MM.1S (cell line): ENCODE data around the gene PAOX.

Experiments used
- DNase-seq: peaks from one replicate; pipeline ENCODE4 v3.0.0-alpha.2; 2015
- H2AFZ ChIP-seq: fragments of 300-600 bp; sonication (generic); 2 replicates; pipeline ENCODE4 v1.6.0; 2016; ENCODE audit warnings: antibody characterized with exemption, low read length
- H3F3A ChIP-seq: fragments of 300-600 bp; sonication (generic); 2 replicates; pipeline ENCODE4 v1.6.1; 2016; ENCODE audit warnings: mild to moderate bottlenecking, antibody characterized with exemption, low read length, moderate library complexity, mixed read lengths; ENCODE audit not compliant: insufficient read depth
- H3K27ac ChIP-seq: fragments of 300-600 bp; sonication (generic); 2 replicates; pipeline ENCODE4 v1.5.1; 2016; ENCODE audit warnings: mild to moderate bottlenecking, low read length
- H3K27me3 ChIP-seq: fragments of 300-600 bp; sonication (generic); replicated peaks from 2 replicates; pipeline ENCODE4 v1.6.0; 2016; ENCODE audit warnings: low read length; ENCODE audit not compliant: insufficient read depth
- H3K36me3 ChIP-seq: fragments of 300-600 bp; sonication (generic); replicated peaks from 2 replicates; pipeline ENCODE4 v1.6.1; 2016; ENCODE audit warnings: mild to moderate bottlenecking, low read length, mixed read lengths; ENCODE audit not compliant: insufficient read depth
- H3K4me1 ChIP-seq: fragments of 300-600 bp; sonication (generic); 2 replicates; pipeline ENCODE4 v1.6.1; 2016; ENCODE audit warnings: low read length, mixed read lengths
- H3K4me2 ChIP-seq: fragments of 300-600 bp; sonication (generic); 2 replicates; pipeline ENCODE4 v1.6.0; 2016; ENCODE audit warnings: low read depth, low read length
- H3K4me3 ChIP-seq: fragments of 300-600 bp; sonication (generic); 2 replicates; pipeline ENCODE4 v1.5.1; 2016; ENCODE audit warnings: low read length, mixed read lengths
- H3K79me2 ChIP-seq: fragments of 300-600 bp; sonication (generic); 2 replicates; pipeline ENCODE4 v1.6.1; 2016; ENCODE audit warnings: mixed run types, low read length, mixed read lengths
- H3K9ac ChIP-seq: fragments of 300-600 bp; sonication (generic); 2 replicates; pipeline ENCODE4 v1.6.1; 2016; ENCODE audit warnings: low read length, mixed read lengths
- H3K9me2 ChIP-seq: fragments of 300-600 bp; sonication (generic); replicated peaks from 2 replicates; pipeline ENCODE4 v1.6.1; 2016; ENCODE audit warnings: mild to moderate bottlenecking, low read length, mixed read lengths; ENCODE audit not compliant: insufficient read depth
- H3K9me3 ChIP-seq: fragments of 300-600 bp; sonication (generic); replicated peaks from 2 replicates; pipeline ENCODE4 v1.6.1; 2016; ENCODE audit warnings: mild to moderate bottlenecking, low read length, mixed read lengths; ENCODE audit not compliant: insufficient read depth
- H4K20me1 ChIP-seq: fragments of 300-600 bp; sonication (generic); 2 replicates; pipeline ENCODE4 v1.6.1; 2016; ENCODE audit warnings: mild to moderate bottlenecking, low read length, moderate library complexity, mixed read lengths; ENCODE audit not compliant: insufficient read depth
- EZH2 ChIP-seq: fragments of 300-600 bp; sonication (generic); optimal IDR thresholded peaks from 2 replicates; pipeline ENCODE3; 2017; ENCODE audit warnings: low read depth, mild to moderate bottlenecking, antibody characterized with exemption, low read length, mixed read lengths
- EZH2phosphoT487 ChIP-seq: fragments of 300-600 bp; sonication (generic); IDR thresholded peaks from 2 replicates; pipeline ENCODE4 v1.6.1; 2018; ENCODE audit warnings: antibody characterized with exemption, low read length
- TF ChIP-seq, protein P1 (sequence below): fragments of 300-600 bp; sonication (generic); IDR thresholded peaks from 2 replicates; pipeline ENCODE4 v1.5.1; 2016; ENCODE audit warnings: antibody characterized with exemption, low read length, mixed read lengths

The PAOX gene

GRCh38 chr10:133362846-133363245 is 16.2 kb upstream of the PAOX start:
- Histone ChIP-seq H3K27me3 (peaks cover 4% of the 10 kb centered on the region; the same call in 1 of the 2 replicates), H3K36me3 (no peaks in the 10 kb centered on the region)

GRCh38 chr10:133364645-133365431 is 14.2 kb upstream of the PAOX start:
- Histone ChIP-seq H3K9me2 (no peaks in the 10 kb centered on the region), H3K9ac (no peak overlapping the region), H4K20me1 (no peaks in the 10 kb centered on the region), H3K4me1 (no peaks in the 10 kb centered on the region), H2AFZ (no peak overlapping the region), H3K4me3 (no peak overlapping the region), H3F3A (no peaks in the 10 kb centered on the region), H3K4me2 (no peak overlapping the region), H3K27ac (no peak overlapping the region), H3K36me3 (no peaks in the 10 kb centered on the region), H3K9me3 (no peaks in the 10 kb centered on the region), H3K79me2 (no peaks in the 10 kb centered on the region), H3K27me3 (peaks cover 4% of the 10 kb centered on the region; the same call in 1 of the 2 replicates)
- TF ChIP-seq EZH2, result no peak
- DNase-seq, result no peak

More at GRCh38 chr10:133362846-133363245, 16.2 kb upstream of the PAOX start:
- H3K79me2 ChIP-seq, result no peaks in the 10 kb centered on the region
- H3K9me3 ChIP-seq, result no peaks in the 10 kb centered on the region
- no peak overlapping the region for H3K27ac ChIP-seq
- no peak overlapping the region for H3K4me3 ChIP-seq
- H3K4me1 ChIP-seq, result no peaks in the 10 kb centered on the region
- H4K20me1 ChIP-seq, result no peaks in the 10 kb centered on the region
- no peaks in the 10 kb centered on the region for H3K9me2 ChIP-seq
- H2AFZ ChIP-seq, result no peak overlapping the region
- no peak overlapping the region for H3K4me2 ChIP-seq
- no peak for DNase-seq
- no peaks in the 10 kb centered on the region for H3F3A ChIP-seq
- TF ChIP-seq, protein P1, sequence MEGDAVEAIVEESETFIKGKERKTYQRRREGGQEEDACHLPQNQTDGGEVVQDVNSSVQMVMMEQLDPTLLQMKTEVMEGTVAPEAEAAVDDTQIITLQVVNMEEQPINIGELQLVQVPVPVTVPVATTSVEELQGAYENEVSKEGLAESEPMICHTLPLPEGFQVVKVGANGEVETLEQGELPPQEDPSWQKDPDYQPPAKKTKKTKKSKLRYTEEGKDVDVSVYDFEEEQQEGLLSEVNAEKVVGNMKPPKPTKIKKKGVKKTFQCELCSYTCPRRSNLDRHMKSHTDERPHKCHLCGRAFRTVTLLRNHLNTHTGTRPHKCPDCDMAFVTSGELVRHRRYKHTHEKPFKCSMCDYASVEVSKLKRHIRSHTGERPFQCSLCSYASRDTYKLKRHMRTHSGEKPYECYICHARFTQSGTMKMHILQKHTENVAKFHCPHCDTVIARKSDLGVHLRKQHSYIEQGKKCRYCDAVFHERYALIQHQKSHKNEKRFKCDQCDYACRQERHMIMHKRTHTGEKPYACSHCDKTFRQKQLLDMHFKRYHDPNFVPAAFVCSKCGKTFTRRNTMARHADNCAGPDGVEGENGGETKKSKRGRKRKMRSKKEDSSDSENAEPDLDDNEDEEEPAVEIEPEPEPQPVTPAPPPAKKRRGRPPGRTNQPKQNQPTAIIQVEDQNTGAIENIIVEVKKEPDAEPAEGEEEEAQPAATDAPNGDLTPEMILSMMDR, result no peak
- TF ChIP-seq EZH2, result no peak
- no peak for TF ChIP-seq EZH2phosphoT487
- H3K9ac ChIP-seq, result no peak overlapping the region

DNA sequence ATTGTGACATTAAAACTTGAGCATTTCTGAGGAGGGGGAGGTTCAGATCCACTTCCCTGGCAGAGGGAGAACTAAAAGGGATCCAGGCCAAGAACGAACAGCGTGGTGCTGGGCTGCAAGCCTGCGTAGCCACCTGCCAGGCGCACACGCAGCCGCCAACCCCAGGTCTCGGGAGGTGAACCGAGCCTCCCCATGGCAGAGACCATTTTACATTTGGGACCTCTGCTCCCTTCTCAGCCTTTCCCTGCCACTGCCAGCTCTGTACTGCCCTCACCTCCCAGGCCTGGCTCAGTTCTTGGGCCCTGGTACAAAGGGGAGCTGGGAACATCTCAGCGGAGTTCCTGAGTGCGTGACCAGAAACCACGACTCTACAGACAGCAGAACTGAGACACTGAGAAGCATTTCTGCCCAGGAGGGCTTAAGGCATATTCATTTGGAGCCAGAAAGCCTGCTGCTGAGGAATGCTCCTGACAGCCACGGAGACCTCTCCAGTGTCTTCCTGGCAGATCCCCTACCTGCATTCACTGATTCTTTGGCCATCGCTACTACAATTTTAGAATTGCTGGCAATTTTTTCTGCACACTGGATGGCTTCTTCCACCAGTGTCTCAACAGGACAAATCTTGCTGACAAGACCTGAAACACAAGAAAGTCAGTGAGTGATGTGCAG is 13.5 kb upstream of the PAOX start:
- Histone ChIP-seq H3F3A (no peaks in the 10 kb centered on the region), H3K9me2 (no peaks in the 10 kb centered on the region), H3K4me2 (no peak overlapping the region), H3K27me3 (0 out of 2 replicates have a peak, but pooled peaks cover 4% of the 10 kb centered on the region), H3K36me3 (no peaks in the 10 kb centered on the region), H4K20me1 (no peaks in the 10 kb centered on the region), H3K79me2 (no peaks in the 10 kb centered on the region), H3K4me3 (no peak overlapping the region), H3K4me1 (no peaks in the 10 kb centered on the region), H2AFZ (no peak overlapping the region), H3K27ac (no peak overlapping the region), H3K9ac (no peak overlapping the region), H3K9me3 (no peaks in the 10 kb centered on the region)
- no peak for DNase-seq
- TF ChIP-seq EZH2 (no peak), EZH2phosphoT487 (no peak)
- TF ChIP-seq, protein P1, result no peak
